ENCODE measurements around the gene ZBTB42. TPM values are rescaled to one million over a fixed set of nuclear protein-coding genes. Genes with fewer than 3 reads are reported as not detected.

The ZBTB42 gene
- total RNA-seq, 6 donors from 2014 or later, result 13.9 to 24.8 (median 20.9) TPM

DNA sequence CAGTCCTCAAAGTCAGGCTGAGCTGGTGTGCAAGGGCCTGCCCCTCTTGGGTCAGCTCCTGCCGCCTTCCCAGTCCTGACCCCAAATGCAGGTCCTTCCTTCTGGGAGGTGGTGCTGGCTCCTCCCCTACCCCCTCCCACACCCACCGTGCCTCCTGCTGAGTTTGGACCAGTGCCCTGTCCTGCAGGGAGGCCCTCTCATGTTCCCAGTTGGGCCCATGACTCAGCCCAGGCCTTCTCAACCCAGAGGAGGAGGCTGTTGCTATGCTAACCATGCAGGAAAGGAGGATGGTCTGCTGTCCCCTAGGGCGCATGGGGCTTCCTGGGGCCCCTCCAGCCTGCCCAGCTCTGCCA is 4.4 kb downstream of the ZBTB42 start:
- 46 to 71% methylated on average over 3 of the region's 3 CpGs for WGBS, 2 donors
- ATAC-seq (ENCODE audit: low FRiP score in 2 of 2) (peak; percentile 3 to 40), DNase-seq (peak in 1 of 2 donors; percentile 57)
- no peaks in the 10 kb centered on the region for H3K27me3 ChIP-seq
- peaks cover 21 to 38% (median 30%) of the 10 kb centered on the region in 4 donors for H3K4me1 ChIP-seq
- H3K9me3 ChIP-seq, result no peaks in the 10 kb centered on the region
- H3K36me3 ChIP-seq, result no peaks in the 10 kb centered on the region
- peak overlapping the region in 1 of 4 donors; percentile 3 for H3K27ac ChIP-seq
- TF ChIP-seq POLR2A (IDR thresholded peaks at IDR 0.05) (no peak), POLR2AphosphoS5 (IDR thresholded peaks at IDR 0.05) (no peak), EP300 (IDR thresholded peaks at IDR 0.05) (no peak)
- TF ChIP-seq, protein P1, sequence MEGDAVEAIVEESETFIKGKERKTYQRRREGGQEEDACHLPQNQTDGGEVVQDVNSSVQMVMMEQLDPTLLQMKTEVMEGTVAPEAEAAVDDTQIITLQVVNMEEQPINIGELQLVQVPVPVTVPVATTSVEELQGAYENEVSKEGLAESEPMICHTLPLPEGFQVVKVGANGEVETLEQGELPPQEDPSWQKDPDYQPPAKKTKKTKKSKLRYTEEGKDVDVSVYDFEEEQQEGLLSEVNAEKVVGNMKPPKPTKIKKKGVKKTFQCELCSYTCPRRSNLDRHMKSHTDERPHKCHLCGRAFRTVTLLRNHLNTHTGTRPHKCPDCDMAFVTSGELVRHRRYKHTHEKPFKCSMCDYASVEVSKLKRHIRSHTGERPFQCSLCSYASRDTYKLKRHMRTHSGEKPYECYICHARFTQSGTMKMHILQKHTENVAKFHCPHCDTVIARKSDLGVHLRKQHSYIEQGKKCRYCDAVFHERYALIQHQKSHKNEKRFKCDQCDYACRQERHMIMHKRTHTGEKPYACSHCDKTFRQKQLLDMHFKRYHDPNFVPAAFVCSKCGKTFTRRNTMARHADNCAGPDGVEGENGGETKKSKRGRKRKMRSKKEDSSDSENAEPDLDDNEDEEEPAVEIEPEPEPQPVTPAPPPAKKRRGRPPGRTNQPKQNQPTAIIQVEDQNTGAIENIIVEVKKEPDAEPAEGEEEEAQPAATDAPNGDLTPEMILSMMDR (IDR thresholded peaks at IDR 0.05), result no peak
- H3K4me3 ChIP-seq, result no peak overlapping the region

DNA sequence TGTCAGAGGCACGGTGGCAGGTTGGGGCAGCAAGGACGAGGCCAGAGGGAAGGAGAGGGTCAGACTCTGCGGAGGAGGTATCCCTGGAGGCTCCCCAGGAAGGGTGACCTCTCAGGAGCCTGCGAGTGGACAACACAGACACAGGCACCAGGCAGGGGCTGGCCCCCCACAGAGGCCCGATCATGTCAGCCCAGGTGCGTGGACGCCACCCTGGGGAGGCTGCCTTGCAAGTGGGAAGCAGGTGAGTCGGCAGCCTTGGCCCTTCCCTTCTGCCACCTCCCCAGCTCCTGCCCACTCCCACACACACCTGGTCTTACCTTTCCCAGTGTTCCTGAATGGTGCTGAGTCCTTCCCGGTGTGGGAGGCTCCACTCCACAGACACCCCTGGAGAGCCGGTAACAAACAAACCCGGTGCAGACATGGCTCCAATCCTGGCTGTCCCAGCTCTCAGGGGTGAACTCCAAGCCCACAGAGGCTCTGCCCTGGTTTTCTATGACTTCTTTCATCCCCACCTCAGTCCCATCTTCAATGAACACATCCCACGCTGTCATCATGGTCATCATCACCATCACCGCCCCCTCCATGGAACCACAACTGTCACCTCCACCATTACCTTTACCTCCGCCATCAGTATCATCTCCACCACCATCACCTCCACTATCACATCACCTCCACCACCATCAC is 5.2 kb downstream of the ZBTB42 start:
- Histone ChIP-seq H3K9me3 (no peaks in the 10 kb centered on the region), H3K4me3 (no peak overlapping the region), H3K36me3 (no peaks in the 10 kb centered on the region), H3K27me3 (no peaks in the 10 kb centered on the region), H3K4me1 (peaks cover 21 to 37% (median 28%) of the 10 kb centered on the region in 4 donors), H3K27ac (peak overlapping the region in 1 of 4 donors; percentile 3)
- ATAC-seq (ENCODE audit: low FRiP score in 2 of 2) (no peak), DNase-seq (peak in 1 of 2 donors; percentile 63)
- no peak for TF ChIP-seq POLR2AphosphoS5 (IDR thresholded peaks at IDR 0.05)
- 76 to 86% methylated on average over 13 to 14 of the region's 14 CpGs for WGBS, 2 donors

DNA sequence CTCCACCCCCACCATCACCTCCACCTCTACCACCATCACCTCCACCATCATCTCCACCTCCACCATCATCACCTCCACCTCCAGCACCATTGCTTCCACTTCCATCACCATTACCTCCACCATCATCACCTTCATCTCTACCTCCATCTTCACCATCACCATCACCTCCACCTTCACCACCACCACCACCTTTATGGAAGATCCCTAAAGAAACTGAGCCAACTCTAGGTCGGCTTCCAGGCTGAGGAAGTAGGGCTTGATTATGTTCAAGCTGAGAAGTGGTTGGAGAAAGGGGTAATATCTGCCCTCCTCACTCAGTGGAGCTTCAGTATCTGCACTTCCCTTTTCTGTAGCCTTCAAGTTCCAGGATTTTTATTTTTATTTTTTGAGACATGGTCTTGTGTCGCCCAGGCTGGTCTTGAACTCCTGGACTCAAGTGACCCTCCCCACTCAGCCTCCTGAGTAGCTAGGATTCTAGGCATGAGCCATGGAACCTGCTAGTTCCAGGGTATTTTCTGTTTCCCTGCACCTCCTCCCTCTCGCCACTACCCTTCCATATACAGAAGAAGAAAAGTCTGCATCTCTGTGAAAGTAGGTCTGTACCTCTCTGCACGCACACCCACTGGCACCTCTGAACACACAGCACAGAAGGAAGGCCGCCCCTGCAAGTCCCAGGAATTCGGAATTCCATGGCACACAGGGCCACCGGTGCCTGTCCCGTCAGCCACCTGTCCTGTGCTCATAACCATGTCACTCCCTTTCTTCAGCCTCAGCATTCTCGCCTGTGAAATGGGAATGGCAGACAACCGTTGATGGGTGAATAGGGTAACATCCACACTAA is 5.9 kb downstream of the ZBTB42 start:
- peaks cover 13 to 29% (median 20%) of the 10 kb centered on the region in 4 donors for H3K4me1 ChIP-seq
- H3K9me3 ChIP-seq, result no peaks in the 10 kb centered on the region
- 88 to 89% methylated on average over 10 of the region's 10 CpGs for WGBS, 2 donors
- TF ChIP-seq POLR2A (IDR thresholded peaks at IDR 0.05) (no peak), EP300 (IDR thresholded peaks at IDR 0.05) (no peak), POLR2AphosphoS5 (IDR thresholded peaks at IDR 0.05) (no peak)
- TF ChIP-seq, protein P1 (IDR thresholded peaks at IDR 0.05), result no peak
- no peaks in the 10 kb centered on the region for H3K27me3 ChIP-seq
- no peak overlapping the region for H3K4me3 ChIP-seq
- H3K27ac ChIP-seq, result no peak overlapping the region
- ATAC-seq (ENCODE audit: low FRiP score in 2 of 2) (no peak), DNase-seq (no peak)
- no peaks in the 10 kb centered on the region for H3K36me3 ChIP-seq

DNA sequence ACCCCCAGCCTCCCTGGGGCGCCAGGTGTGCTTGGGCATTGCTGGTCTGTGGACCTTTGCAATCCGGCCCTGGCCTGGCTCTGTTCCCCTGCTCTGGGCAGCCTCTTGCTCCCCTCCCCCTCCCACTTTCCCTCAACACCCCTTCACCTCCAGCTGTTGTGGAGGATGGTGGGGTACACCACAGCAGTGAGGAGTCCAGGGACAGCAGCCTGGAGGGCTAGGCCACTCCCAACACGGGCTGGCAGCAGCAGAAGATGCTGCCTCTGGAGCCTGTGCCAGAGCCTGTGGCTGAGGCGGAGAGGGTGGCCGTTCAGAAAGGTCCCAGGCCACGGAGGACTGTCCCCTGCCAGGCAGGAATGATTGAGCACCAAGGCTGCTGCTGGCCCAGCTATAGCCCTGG is 7.6 kb downstream of the ZBTB42 start:
- 80 to 90% methylated on average over 6 of the region's 6 CpGs for WGBS, 2 donors
- Histone ChIP-seq H3K4me3 (no peak overlapping the region), H3K36me3 (no peaks in the 10 kb centered on the region), H3K4me1 (peaks cover 0 to 14% (median 9%) of the 10 kb centered on the region in 4 donors), H3K27ac (no peak overlapping the region), H3K9me3 (no peaks in the 10 kb centered on the region), H3K27me3 (no peaks in the 10 kb centered on the region)
- DNase-seq, result no peak
- ATAC-seq (ENCODE audit: low FRiP score in 2 of 2), result no peak
- TF ChIP-seq EP300 (IDR thresholded peaks at IDR 0.05) (no peak), POLR2AphosphoS5 (IDR thresholded peaks at IDR 0.05) (no peak), POLR2A (IDR thresholded peaks at IDR 0.05) (no peak)
- TF ChIP-seq, protein P1 (IDR thresholded peaks at IDR 0.05), result no peak

DNA sequence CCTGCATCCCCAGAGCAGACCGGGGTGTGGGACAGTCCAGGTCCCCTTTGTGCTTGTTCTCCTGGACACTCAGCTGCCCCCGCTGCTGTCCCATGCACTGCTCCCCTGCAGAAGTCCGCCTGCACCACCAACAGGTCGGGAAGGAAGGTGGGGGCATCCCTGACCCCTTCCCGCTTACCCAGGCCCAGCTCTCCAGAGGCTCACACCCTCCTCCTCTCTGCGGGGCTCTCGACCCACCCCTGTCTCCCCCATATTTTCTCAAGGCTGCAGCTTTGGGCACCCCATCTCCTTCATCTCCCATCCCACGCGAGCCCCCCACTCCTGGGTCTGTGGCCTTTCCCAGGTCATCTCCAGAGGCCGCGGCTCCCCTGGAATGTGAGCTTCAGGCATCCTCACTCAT is 9.4 kb downstream of the ZBTB42 start:
- DNase-seq (no peak), ATAC-seq (ENCODE audit: low FRiP score in 2 of 2) (no peak)
- Histone ChIP-seq H3K36me3 (no peaks in the 10 kb centered on the region), H3K4me3 (no peak overlapping the region), H3K27me3 (no peaks in the 10 kb centered on the region), H3K9me3 (no peaks in the 10 kb centered on the region), H3K27ac (no peak overlapping the region), H3K4me1 (peaks cover 5 to 18% (median 13%) of the 10 kb centered on the region in 4 donors)
- 91 to 92% methylated on average over 10 of the region's 11 CpGs for WGBS, 2 donors
- TF ChIP-seq POLR2AphosphoS5 (IDR thresholded peaks at IDR 0.05) (no peak), POLR2A (IDR thresholded peaks at IDR 0.05) (no peak), EP300 (IDR thresholded peaks at IDR 0.05) (no peak)
- TF ChIP-seq, protein P1 (IDR thresholded peaks at IDR 0.05), result no peak
